A549 (cell line): ENCODE measurements around the gene HS6ST3. TPM values are rescaled to one million over a fixed set of nuclear protein-coding genes. Genes with fewer than 3 reads are reported as not detected.
A peak's percentile ranks its signal among the peaks of the same experiment; 100 is the strongest.
"Not testable (repeated sequence)": the region's sequence is repeated elsewhere in the genome, so short reads cannot be mapped to it uniquely, and the experiment has no call there.

Source experiments
- ATAC-seq, 2 experiments: fragments of 200-7000 bp in 1 of 2; fragments of >200 bp in 1 of 2; cut with Nextera tagmentation in 1 of 2; cut with Tn5 transposase in 1 of 2; 3 replicates each; pipeline versions ENCODE4 v1.8.0 to v1.9.1; 2018 to 2020; ENCODE audit warnings: mild to moderate bottlenecking in 1 of 2, moderate library complexity in 1 of 2
- CTCF ChIA-PET: fragments of 300-600 bp; sonication (Branson Sonifier 250); formaldehyde crosslinking; extraction: SDS; loops from one replicate; lab custom pipeline; 2021; ENCODE audit warnings: antibody characterized with exemption, inconsistent platforms; lab: Yijun Ruan, JAX
- POLR2A ChIA-PET: fragments of 350-600 bp; formaldehyde crosslinking; extraction: SDS; loops from one replicate; lab custom pipeline; 2021; ENCODE audit warnings: antibody characterized with exemption, inconsistent platforms; lab: Yijun Ruan, JAX
- DNase-seq, 2 experiments: peaks; one replicate each; pipeline versions ENCODE4 v3.0.0 to v3.0.0-alpha.2; 2011 to 2016; ENCODE audit warnings: low read depth in 1 of 2, low spot score in 1 of 2
- FAIRE-seq: peaks from 2 replicates; lab custom pipeline; 2011; peaks lifted over from hg19 to GRCh38; lab: Jason Lieb, UNC
- H3K27ac ChIP-seq, 2 experiments: fragments of >200 bp; sonication (Bioruptor Twin); formaldehyde crosslinking; 3 replicates each; pipeline ENCODE4 v1.5.1; 2016 to 2017
- H3K4me1 ChIP-seq: fragments of >200 bp; sonication (Bioruptor Twin); formaldehyde crosslinking; 3 replicates; pipeline ENCODE4 v1.6.1; 2016
- H3K4me2 ChIP-seq: fragments of >200 bp; sonication (Bioruptor Twin); formaldehyde crosslinking; 3 replicates; pipeline ENCODE4 v1.6.1; 2016
- H3K4me3 ChIP-seq: fragments of >200 bp; sonication (Bioruptor Twin); formaldehyde crosslinking; 3 replicates; pipeline ENCODE4 v1.5.1; 2016
- H3K9me3 ChIP-seq: fragments of >200 bp; sonication (Bioruptor Twin); formaldehyde crosslinking; 3 replicates; pipeline ENCODE4 v1.6.1; 2016
- BCL3 ChIP-seq: fragments of >200 bp; sonication (Bioruptor Twin); formaldehyde crosslinking; IDR thresholded peaks from 3 replicates; pipeline ENCODE4 v1.6.1; 2016
- BHLHE40 ChIP-seq: IDR thresholded peaks from 2 replicates; pipeline ENCODE4 v1.6.1; 2012; ENCODE audit warnings: low read depth, low read length, inconsistent platforms
- CBX2 ChIP-seq: fragments of 200-600 bp; sonication (generic); IDR thresholded peaks from 2 replicates; pipeline ENCODE4 v1.6.1; 2016; ENCODE audit warnings: low read depth, mild to moderate bottlenecking, borderline replicate concordance
- CBX8 ChIP-seq: fragments of 200-600 bp; sonication (generic); IDR thresholded peaks from 2 replicates; pipeline ENCODE4 v1.6.1; 2016
- ELK1 ChIP-seq: fragments of 150-350 bp; IDR thresholded peaks from 2 replicates; pipeline ENCODE4 v1.6.1; 2014; ENCODE audit warnings: low read depth, mild to moderate bottlenecking, low read length
- ESRRA ChIP-seq: fragments of 150-350 bp; IDR thresholded peaks from 2 replicates; pipeline ENCODE4 v1.6.1; 2014; ENCODE audit warnings: mild to moderate bottlenecking, low read length, borderline replicate concordance
- FOSB ChIP-seq: fragments of 250-450 bp; sonication (Bioruptor Pico); IDR thresholded peaks from 2 replicates; pipeline ENCODE4 v1.5.0; 2020; ENCODE audit warnings: mild to moderate bottlenecking, moderate library complexity
- FOXS1 ChIP-seq: fragments of 250-450 bp; sonication (Bioruptor Pico); IDR thresholded peaks from 2 replicates; pipeline ENCODE4 v1.5.0; 2020; ENCODE audit warnings: mild to moderate bottlenecking, moderate library complexity
- HOXA7 ChIP-seq: fragments of 250-450 bp; sonication (Bioruptor Pico); IDR thresholded peaks from 2 replicates; pipeline ENCODE4 v1.5.0; 2020; ENCODE audit warnings: mild to moderate bottlenecking, moderate library complexity
- HOXB5 ChIP-seq: fragments of 250-450 bp; sonication (Bioruptor Pico); IDR thresholded peaks from 2 replicates; pipeline ENCODE4 v1.5.0; 2020; ENCODE audit warnings: mild to moderate bottlenecking, moderate library complexity
- JUNB ChIP-seq: fragments of >200 bp; sonication (Bioruptor Twin); formaldehyde crosslinking; IDR thresholded peaks from 2 replicates; pipeline ENCODE4 v1.6.1; 2016
- MAFK ChIP-seq: fragments of 450-650 bp; IDR thresholded peaks from 2 replicates; pipeline ENCODE4 v1.6.1; 2014; ENCODE audit not compliant: partially characterized antibody
- MAX ChIP-seq: IDR thresholded peaks from 2 replicates; pipeline ENCODE4 v1.6.1; 2012
- NR3C1 ChIP-seq: fragments of >200 bp; sonication (Bioruptor Twin); formaldehyde crosslinking; IDR thresholded peaks from 3 replicates; pipeline ENCODE4 v1.6.1; 2017
- PBX3 ChIP-seq: IDR thresholded peaks from 2 replicates; pipeline ENCODE4 v1.6.1; 2012
- RFX5 ChIP-seq: fragments of 450-650 bp; IDR thresholded peaks from 2 replicates; pipeline ENCODE4 v1.7.1; 2014; ENCODE audit warnings: antibody characterized with exemption, mild to moderate bottlenecking, moderate library complexity
- SMC3 ChIP-seq: fragments of >200 bp; sonication (Bioruptor Twin); formaldehyde crosslinking; IDR thresholded peaks from 3 replicates; pipeline ENCODE4 v1.6.1; 2018; ENCODE audit warnings: inconsistent platforms
- SREBF2 ChIP-seq: fragments of 450-650 bp; IDR thresholded peaks from 2 replicates; pipeline ENCODE4 v1.6.1; 2014; ENCODE audit warnings: mild to moderate bottlenecking, moderate library complexity
- TFCP2L1 ChIP-seq: fragments of 250-450 bp; sonication (Bioruptor Pico); IDR thresholded peaks from 2 replicates; pipeline ENCODE4 v1.5.0; 2021; ENCODE audit warnings: mild to moderate bottlenecking
- TP53 ChIP-seq: fragments of 250-450 bp; sonication (Bioruptor Pico); IDR thresholded peaks from 2 replicates; pipeline ENCODE4 v1.5.0; 2021; ENCODE audit warnings: mild to moderate bottlenecking, moderate library complexity
- USF2 ChIP-seq: fragments of 450-650 bp; IDR thresholded peaks from 2 replicates; pipeline ENCODE4 v1.6.1; 2014; ENCODE audit warnings: antibody characterized with exemption
- ZC3H11A ChIP-seq: fragments of 450-650 bp; IDR thresholded peaks from 2 replicates; pipeline ENCODE4 v1.6.1; 2014; ENCODE audit warnings: antibody characterized with exemption, mild to moderate bottlenecking
- ZFP36 ChIP-seq: fragments of 450-650 bp; IDR thresholded peaks from 2 replicates; pipeline ENCODE4 v1.6.1; 2014; ENCODE audit warnings: borderline replicate concordance; ENCODE audit not compliant: partially characterized antibody
- ZNF302 ChIP-seq: fragments of 250-450 bp; sonication (Bioruptor Pico); IDR thresholded peaks from 2 replicates; pipeline ENCODE4 v1.9.0; 2021; ENCODE audit warnings: inconsistent platforms, mild to moderate bottlenecking, moderate library complexity
- WGBS: methylation state at CpG from one replicate; pipeline ENCODE4 v1.1.6; 2017; ENCODE audit errors: missing lambda C conversion rate; 5-methylcytosine and 5-hydroxymethylcytosine counted together
- polyA plus RNA-seq, 4 experiments: library from polyadenylated mRNA; depleted of rRNA in 3 of 4; stranded (reverse); fragments of >200 nt; fragmentation: RNase III in 1 of 4; extraction: RNeasy Plus Mini Kit Qiagen cat#74134 plus additional on column Dnase treatment in 1 of 4; gene quantifications; 2 replicates in 3 of 4; 3 replicates in 1 of 4; pipeline ENCODE4 v1.2.3, GENCODE V29; 2011 to 2017

Gene HS6ST3
- polyA plus RNA-seq, 2 of the 4 experiments (the other 2 are of a cell fraction), result not detected

- TF ChIP-seq ZC3H11A (no peak), ESRRA (no peak), TFCP2L1 (CRISPR knock-in tag) (no peak), SREBF2 (no peak), FOXS1 (no peak), ZFP36 (no peak), PBX3 (no peak), FOSB (CRISPR knock-in tag) (no peak)
- Histone ChIP-seq H3K4me3 (no peak overlapping the region), H3K4me1 (peaks cover 4% of the 10 kb centered on the region; the same call in 2 of the 3 replicates), H3K9me3 (no peaks in the 10 kb centered on the region), H3K27ac (no peak overlapping the region), H3K4me2 (no peak overlapping the region)
- CTCF ChIA-PET, result no interaction called here
- no peak for DNase-seq
- POLR2A ChIA-PET, result no interaction called here
- ATAC-seq, result no peak
- no peak for FAIRE-seq
Measured at GRCh38 chr13:96093296-96094006, 3.5 kb downstream of the HS6ST3 start.

- DNase-seq, result no peak
- CTCF ChIA-PET, result interaction anchor here (0.9 kb wide), 1 partner anchor 12 kb away, joined by 3 read pairs; no protein-coding TSS in a partner anchor
- Histone ChIP-seq H3K9me3 (no peaks in the 10 kb centered on the region), H3K27ac (no peak overlapping the region), H3K4me2 (no peak overlapping the region), H3K4me1 (no peaks in the 10 kb centered on the region), H3K4me3 (no peak overlapping the region)
- POLR2A ChIA-PET, result no interaction called here
- FAIRE-seq, result no peak
- 12% methylated on average over 4 of the region's 4 CpGs for WGBS
- no peak for TF ChIP-seq ESRRA
- TF ChIP-seq MAFK, result peak; percentile 23
- TF ChIP-seq BCL3, result no peak
- no peak for TF ChIP-seq ELK1
- no peak for ATAC-seq
Measured at GRCh38 chr13:96100457-96101220, 10.7 kb downstream of the HS6ST3 start.

GRCh38 chr13:96104516-96104915 is 14.6 kb downstream of the HS6ST3 start:
- no peak overlapping the region for H3K27ac ChIP-seq
- POLR2A ChIA-PET, result no interaction called here
- H3K4me2 ChIP-seq, result no peak overlapping the region
- FAIRE-seq, result no peak
- TF ChIP-seq ELK1, result no peak
- no peak for TF ChIP-seq MAX
- no peak for TF ChIP-seq TFCP2L1 (CRISPR knock-in tag)
- TF ChIP-seq CBX8, result no peak
- no peak for TF ChIP-seq NR3C1
- no peak for TF ChIP-seq ESRRA
- no peak for TF ChIP-seq BHLHE40
- TF ChIP-seq HOXA7, result no peak
- TF ChIP-seq ZNF302 (CRISPR knock-in tag), result no peak
- TF ChIP-seq USF2, result no peak
- TF ChIP-seq JUNB, result no peak
- no peak for TF ChIP-seq RFX5
- no peak for TF ChIP-seq CBX2
- no peak for TF ChIP-seq SMC3
- no peak for TF ChIP-seq ZC3H11A
- TF ChIP-seq TP53, result no peak
- TF ChIP-seq HOXB5 (CRISPR knock-in tag), result no peak
- DNase-seq, result no peak
- CTCF ChIA-PET, result no interaction called here
- H3K4me1 ChIP-seq, result no peaks in the 10 kb centered on the region
- no peaks in the 10 kb centered on the region for H3K9me3 ChIP-seq
- ATAC-seq, result no peak
- H3K4me3 ChIP-seq, result no peak overlapping the region
- WGBS, result 7% methylated on average over 2 of the region's 2 CpGs

GRCh38 chr13:96108072-96108471 is 18.2 kb downstream of the HS6ST3 start:
- ATAC-seq, H3K27ac ChIP-seq, H3K4me2 ChIP-seq, H3K9me3 ChIP-seq, FAIRE-seq, CTCF ChIA-PET, DNase-seq, POLR2A ChIA-PET, H3K4me1 ChIP-seq, H3K4me3 ChIP-seq: not testable (repeated sequence)
- WGBS, result 33% methylated on average over 8 of the region's 8 CpGs
